IMR-90 (cell line): ENCODE results near the gene KDSR. TPM values are rescaled to one million over a fixed set of nuclear protein-coding genes. Genes with fewer than 3 reads are reported as not detected.
A peak's percentile ranks its signal among the peaks of the same experiment; 100 is the strongest.

Experiments
- ATAC-seq: fragments of 200-7000 bp; cut with Tn5 transposase; 2 replicates; pipeline ENCODE4 v1.9.1; 2020; ENCODE audit warnings: low read depth, mild to moderate bottlenecking, moderate library complexity
- BruUV-seq: library from RNA; stranded (reverse); fragments of 400-500 nt; replicated peaks from 2 replicates; lab custom pipeline; 2021; lab: Mats Ljungman, UMichigan
- CTCF ChIA-PET: fragments of 300-600 bp; formaldehyde crosslinking; extraction: SDS; loops from one replicate; lab custom pipeline; 2021; ENCODE audit warnings: antibody characterized with exemption; lab: Yijun Ruan, JAX
- POLR2A ChIA-PET: fragments of 300-600 bp; sonication (Branson Sonifier 250); formaldehyde crosslinking; loops from one replicate; lab custom pipeline; 2022; ENCODE audit warnings: antibody characterized with exemption; ENCODE audit not compliant: unreplicated experiment; lab: Charles Lee
- DNase-seq: peaks from one replicate; pipeline ENCODE4 v3.0.0; 2013
- H2AFZ ChIP-seq: replicated peaks from 2 replicates; pipeline ENCODE3; 2013; ENCODE audit warnings: low read length, mild to moderate bottlenecking; ENCODE audit not compliant: poor library complexity
- H2AK5ac ChIP-seq: 2 replicates; pipeline ENCODE4 v1.6.1; 2013; ENCODE audit warnings: low read depth, low read length, inconsistent platforms
- H2AK9ac ChIP-seq: replicated peaks from 2 replicates; pipeline ENCODE3; 2013; ENCODE audit warnings: mild to moderate bottlenecking, low read depth, low read length, moderate library complexity; ENCODE audit not compliant: poor library complexity
- H2BK120ac ChIP-seq: 2 replicates; pipeline ENCODE4 v1.6.1; 2013; ENCODE audit warnings: low read depth, low read length, inconsistent platforms
- H2BK15ac ChIP-seq: 3 replicates; pipeline ENCODE4 v1.6.1; 2013; ENCODE audit warnings: low read depth, low read length, inconsistent platforms
- H2BK20ac ChIP-seq: 2 replicates; pipeline ENCODE4 v1.6.1; 2013; ENCODE audit warnings: low read depth, mild to moderate bottlenecking, inconsistent platforms, low read length, moderate library complexity
- H2BK5ac ChIP-seq: 2 replicates; pipeline ENCODE4 v1.6.1; 2013; ENCODE audit warnings: mild to moderate bottlenecking, low read depth, low read length, inconsistent platforms; ENCODE audit not compliant: poor library complexity, severe bottlenecking
- H3K14ac ChIP-seq: replicated peaks from 2 replicates; pipeline ENCODE4 v1.6.1; 2013; ENCODE audit warnings: low read depth, low read length, inconsistent platforms
- H3K18ac ChIP-seq: 2 replicates; pipeline ENCODE4 v1.6.1; 2013; ENCODE audit warnings: low read depth, low read length, control low read depth
- H3K23ac ChIP-seq: 2 replicates; pipeline ENCODE4 v1.6.1; 2013; ENCODE audit warnings: low read depth, low read length, inconsistent platforms
- H3K27ac ChIP-seq: 2 replicates; pipeline ENCODE4 v1.5.1; 2013; ENCODE audit warnings: mild to moderate bottlenecking, control low read depth, low read length; ENCODE audit not compliant: insufficient read depth
- H3K27me3 ChIP-seq: 2 replicates; pipeline ENCODE4 v1.6.1; 2013; ENCODE audit warnings: low read length; ENCODE audit not compliant: control insufficient read depth, insufficient read depth
- H3K36me3 ChIP-seq: 2 replicates; pipeline ENCODE4 v1.6.1; 2013; ENCODE audit warnings: low read length, mixed read lengths; ENCODE audit not compliant: control insufficient read depth, insufficient read depth
- H3K4ac ChIP-seq: 2 replicates; pipeline ENCODE4 v1.6.1; 2013; ENCODE audit warnings: low read depth, low read length, inconsistent platforms
- H3K4me1 ChIP-seq: 2 replicates; pipeline ENCODE4 v1.6.1; 2013; ENCODE audit warnings: low read length, mixed read lengths; ENCODE audit not compliant: control insufficient read depth, insufficient read depth
- H3K4me2 ChIP-seq: 2 replicates; pipeline ENCODE4 v1.6.1; 2013; ENCODE audit warnings: low read depth, mild to moderate bottlenecking, control low read depth, low read length, moderate library complexity
- H3K4me3 ChIP-seq: 2 replicates; pipeline ENCODE4 v1.5.1; 2013; ENCODE audit warnings: low read depth, mild to moderate bottlenecking, control low read depth, low read length, moderate library complexity; ENCODE audit not compliant: insufficient read depth
- H3K56ac ChIP-seq: 2 replicates; pipeline ENCODE4 v1.6.1; 2013; ENCODE audit warnings: low read length, inconsistent platforms; ENCODE audit not compliant: insufficient read depth; ENCODE audit errors: extremely low read depth
- H3K79me1 ChIP-seq, 2 experiments: 2 replicates each; pipeline ENCODE4 v1.6.1; 2013; ENCODE audit warnings: low read length in 2 of 2, inconsistent platforms in 1 of 2, low read depth in 1 of 2
- H3K9ac ChIP-seq: 2 replicates; pipeline ENCODE4 v1.6.1; 2013; ENCODE audit warnings: low read depth, low read length, control low read depth
- H3K9me1 ChIP-seq: 2 replicates; pipeline ENCODE4 v1.6.1; 2013; ENCODE audit warnings: low read length, inconsistent platforms; ENCODE audit not compliant: insufficient read depth
- H3K9me3 ChIP-seq: 2 replicates; pipeline ENCODE4 v1.6.1; 2013; ENCODE audit warnings: low read length; ENCODE audit not compliant: control insufficient read depth, insufficient read depth
- H4K20me1 ChIP-seq: 2 replicates; pipeline ENCODE4 v1.6.1; 2013; ENCODE audit warnings: low read length, inconsistent platforms; ENCODE audit not compliant: insufficient read depth
- H4K5ac ChIP-seq: 2 replicates; pipeline ENCODE4 v1.6.1; 2013; ENCODE audit warnings: mild to moderate bottlenecking, low read depth, low read length, control low read depth
- H4K8ac ChIP-seq, 2 experiments: 2 replicates each; pipeline ENCODE4 v1.6.1; 2013; ENCODE audit warnings: low read depth in 2 of 2, low read length in 2 of 2, control low read depth in 1 of 2, inconsistent platforms in 1 of 2
- H4K91ac ChIP-seq: 2 replicates; pipeline ENCODE4 v1.6.1; 2013; ENCODE audit warnings: low read depth, low read length, inconsistent platforms; ENCODE audit not compliant: insufficient read depth
- BHLHE40 ChIP-seq: fragments of 150-350 bp; IDR thresholded peaks from 2 replicates; pipeline ENCODE4 v1.6.1; 2016; ENCODE audit warnings: mild to moderate bottlenecking, low read depth, low read length
- FOS ChIP-seq: fragments of 150-350 bp; IDR thresholded peaks from 2 replicates; pipeline ENCODE4 v1.6.1; 2016; ENCODE audit warnings: low read depth, low read length
- MAFK ChIP-seq: IDR thresholded peaks from 2 replicates; pipeline ENCODE4 v1.6.1; 2012; ENCODE audit warnings: low read depth, low read length, improper control_type of control experiment
- NFE2L2 ChIP-seq: fragments of 150-350 bp; IDR thresholded peaks from 2 replicates; pipeline ENCODE4 v1.6.1; 2016; ENCODE audit warnings: low read depth, mild to moderate bottlenecking, low read length
- POLR2A ChIP-seq: IDR thresholded peaks from 2 replicates; pipeline ENCODE4 v1.6.1; 2012; ENCODE audit warnings: mild to moderate bottlenecking, low read depth, low read length
- RFX5 ChIP-seq: IDR thresholded peaks from 2 replicates; pipeline ENCODE4 v1.8.0; 2012; ENCODE audit warnings: low read depth, mild to moderate bottlenecking, low read length, moderate library complexity
- SMC3 ChIP-seq: fragments of 150-350 bp; IDR thresholded peaks from 2 replicates; pipeline ENCODE4 v1.6.1; 2016; ENCODE audit warnings: low read depth, mild to moderate bottlenecking, antibody characterized with exemption, low read length, moderate library complexity
- WGBS, 2 experiments: methylation state at CpG; one replicate each; pipeline versions ENCODE4 v1.1.5 to v1.1.7; 2013; ENCODE audit warnings: missing lambda C conversion rate in 2 of 2; ENCODE audit not compliant: insufficient read length in 1 of 2; ENCODE audit errors: extremely low coverage in 2 of 2; 5-methylcytosine and 5-hydroxymethylcytosine counted together
- dilution Hi-C: fragments of 300-500 bp; cut with HindIII; formaldehyde crosslinking; loops from one replicate; pipeline ENCODE4 v1.14.3; 2018; ENCODE audit warnings: low sequenced_read_pairs; ENCODE audit not compliant: unreplicated experiment
- in situ Hi-C: fragments of 300-500 bp; cut with MboI; formaldehyde crosslinking; loops from 3 replicates; pipeline ENCODE4 v1.14.3; 2019; ENCODE audit warnings: low sequenced_read_pairs, inconsistent platforms, mixed read lengths
- intact Hi-C: fragments of 100-400 bp; cut with micrococcal nuclease; formaldehyde crosslinking; loops from 2 replicates; pipeline ENCODE4 v1.10.0; 2022
- polyA plus RNA-seq, 3 experiments: library from polyadenylated mRNA; depleted of rRNA; stranded (reverse); fragments of >200 nt; gene quantifications; 2 replicates each; pipeline ENCODE4 v1.2.3, GENCODE V29; 2012; ENCODE audit warnings: low replicate concordance in 1 of 3
- total RNA-seq: library from RNA; depleted of rRNA; stranded (reverse); fragments of >200 nt; gene quantifications from 2 replicates; pipeline ENCODE4 v1.2.3, GENCODE V29; 2012
- TF ChIP-seq, protein P1 (sequence below): fragments of 150-350 bp; IDR thresholded peaks from 2 replicates; pipeline ENCODE4 v1.6.1; 2017; ENCODE audit warnings: mild to moderate bottlenecking, antibody characterized with exemption, low read length, low read depth
- TF ChIP-seq, protein P2 (sequence below): fragments of 150-350 bp; IDR thresholded peaks from 2 replicates; pipeline ENCODE4 v1.6.1; 2016; ENCODE audit warnings: low read depth, mild to moderate bottlenecking, low read length, moderate library complexity, borderline replicate concordance

The KDSR gene
- total and polyA plus RNA-seq, 2 of the 4 experiments (the other 2 are of a cell fraction): 21.5 to 21.9 TPM

DNA sequence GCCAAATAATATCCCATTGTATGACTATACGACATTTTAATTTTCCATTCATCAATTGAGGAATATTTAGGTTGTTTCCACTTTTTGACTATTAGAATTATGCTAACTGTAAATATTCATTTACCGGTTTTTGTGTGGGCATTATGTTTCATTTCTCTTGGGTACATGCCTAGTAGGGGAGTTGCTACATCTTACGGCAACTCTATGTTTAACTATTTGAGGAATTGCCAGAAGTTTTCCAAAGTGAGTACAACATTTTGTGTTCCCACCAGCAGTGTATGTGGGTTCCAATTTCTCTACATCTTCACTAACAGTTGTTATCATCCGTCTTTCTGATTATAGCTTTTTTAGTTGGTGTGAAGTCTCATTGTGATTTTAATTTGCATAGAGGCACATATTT lies 1.6 kb upstream of the KDSR start:
- H4K8ac ChIP-seq: no peak overlapping the region
- no peaks in the 10 kb centered on the region for H3K9me3 ChIP-seq
- DNase-seq (peak; percentile 13), ATAC-seq (no peak)
- no peak overlapping the region for H2AK5ac ChIP-seq
- H2AFZ ChIP-seq: no peak overlapping the region
- H4K91ac ChIP-seq: no peak overlapping the region
- ChIA-PET POLR2A (no interaction called here), CTCF (no interaction called here)
- no peak overlapping the region for H3K18ac ChIP-seq
- dilution Hi-C loops: no loop called here
- H3K9me1 ChIP-seq: peaks cover 2% of the 10 kb centered on the region; the same call in 1 of the 2 replicates
- peaks cover 16% of the 10 kb centered on the region for H4K20me1 ChIP-seq
- no peak overlapping the region for H3K4ac ChIP-seq
- no peak overlapping the region for H3K4me3 ChIP-seq
- no peak overlapping the region for H2BK5ac ChIP-seq
- H3K27ac ChIP-seq: no peak overlapping the region
- no peak overlapping the region for H2BK15ac ChIP-seq
- BruUV-seq: no TSS peak
- no CpG with 5 or more reads among the region's 4 CpGs for WGBS, 2 experiments
- H2AK9ac ChIP-seq: no peak overlapping the region
- no peak overlapping the region for H4K5ac ChIP-seq
- H3K56ac ChIP-seq: no peak overlapping the region
- no peak overlapping the region for H2BK20ac ChIP-seq
- H3K9ac ChIP-seq: no peak overlapping the region
- H3K14ac ChIP-seq: no peak overlapping the region
- intact Hi-C loops: loop anchor here (2.0 kb wide), 1 partner anchor 36 kb away; no protein-coding TSS in a partner anchor
- H3K79me1 ChIP-seq: peaks cover 4 to 27% of the 10 kb centered on the region in 2 experiments
- no peaks in the 10 kb centered on the region for H3K36me3 ChIP-seq
- H3K27me3 ChIP-seq: no peaks in the 10 kb centered on the region
- 0 out of 2 replicates have a peak overlapping the region, but pooled peaks have one; percentile 41 for H3K23ac ChIP-seq
- H2BK120ac ChIP-seq: no peak overlapping the region
- H3K4me1 ChIP-seq: 0 out of 2 replicates have a peak, but pooled peaks cover 3% of the 10 kb centered on the region
- H3K4me2 ChIP-seq: peak overlapping the region; percentile 68; the same call in 1 of the 2 replicates
- in situ Hi-C loops: no loop called here
- TF ChIP-seq NFE2L2: no peak
- no peak for TF ChIP-seq MAFK
- TF ChIP-seq BHLHE40: no peak
- TF ChIP-seq, protein P1, sequence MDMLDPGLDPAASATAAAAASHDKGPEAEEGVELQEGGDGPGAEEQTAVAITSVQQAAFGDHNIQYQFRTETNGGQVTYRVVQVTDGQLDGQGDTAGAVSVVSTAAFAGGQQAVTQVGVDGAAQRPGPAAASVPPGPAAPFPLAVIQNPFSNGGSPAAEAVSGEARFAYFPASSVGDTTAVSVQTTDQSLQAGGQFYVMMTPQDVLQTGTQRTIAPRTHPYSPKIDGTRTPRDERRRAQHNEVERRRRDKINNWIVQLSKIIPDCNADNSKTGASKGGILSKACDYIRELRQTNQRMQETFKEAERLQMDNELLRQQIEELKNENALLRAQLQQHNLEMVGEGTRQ: no peak
- no peak for TF ChIP-seq POLR2A
- TF ChIP-seq SMC3: no peak
- no peak for TF ChIP-seq RFX5
- TF ChIP-seq FOS: no peak
- TF ChIP-seq, protein P2, sequence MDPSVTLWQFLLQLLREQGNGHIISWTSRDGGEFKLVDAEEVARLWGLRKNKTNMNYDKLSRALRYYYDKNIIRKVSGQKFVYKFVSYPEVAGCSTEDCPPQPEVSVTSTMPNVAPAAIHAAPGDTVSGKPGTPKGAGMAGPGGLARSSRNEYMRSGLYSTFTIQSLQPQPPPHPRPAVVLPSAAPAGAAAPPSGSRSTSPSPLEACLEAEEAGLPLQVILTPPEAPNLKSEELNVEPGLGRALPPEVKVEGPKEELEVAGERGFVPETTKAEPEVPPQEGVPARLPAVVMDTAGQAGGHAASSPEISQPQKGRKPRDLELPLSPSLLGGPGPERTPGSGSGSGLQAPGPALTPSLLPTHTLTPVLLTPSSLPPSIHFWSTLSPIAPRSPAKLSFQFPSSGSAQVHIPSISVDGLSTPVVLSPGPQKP: no peak
